Adrenal gland (tissue), 12 donors: ENCODE data around the gene GMPPA. TPM values are rescaled to one million over a fixed set of nuclear protein-coding genes. Genes with fewer than 3 reads are reported as not detected.
A peak's percentile ranks its signal among the peaks of the same experiment; 100 is the strongest.

Source experiments
- DNase-seq, 7 donors: peaks; one replicate each; pipeline ENCODE4 v3.0.0-alpha.2; 2019 to 2020
- H3K27ac ChIP-seq, 5 donors: fragments of 200-600 bp; sonication (generic) in 4 of 5; 1 replicate in 3 of 5; 2 replicates in 2 of 5; pipeline versions ENCODE4 v1.5.1 to v1.8.0; 2016 to 2020; ENCODE audit warnings: mild to moderate bottlenecking in 1 of 5
- H3K27me3 ChIP-seq: fragments of 200-600 bp; 2 replicates; pipeline ENCODE4 v1.8.0; 2021
- H3K36me3 ChIP-seq, 2 donors: fragments of 200-600 bp; replicated peaks in 1 of 2; 1 replicate in 1 of 2; 2 replicates in 1 of 2; pipeline versions ENCODE4 v1.5.1 to v1.8.0; 2018 to 2022
- H3K4me1 ChIP-seq, 2 donors: fragments of 200-600 bp; replicated peaks in 1 of 2; 1 replicate in 1 of 2; 2 replicates in 1 of 2; pipeline versions ENCODE4 v1.5.1 to v1.8.0; 2018 to 2021
- H3K4me3 ChIP-seq, 4 donors: fragments of 200-600 bp; sonication (generic) in 3 of 4; one replicate each; pipeline ENCODE4 v1.5.1; 2016 to 2018
- H3K9me3 ChIP-seq, 3 donors: fragments of 200-600 bp; sonication (generic) in 1 of 3; replicated peaks in 1 of 3; 1 replicate in 2 of 3; 2 replicates in 1 of 3; pipeline versions ENCODE4 v1.5.1 to v1.8.0; 2016 to 2021
- CTCF ChIP-seq, 6 experiments: fragments of 450-650 bp in 4 of 6; fragments of 200-600 bp in 2 of 6; sonication (generic) in 1 of 6; IDR thresholded peaks; 1 replicate in 5 of 6; 2 replicates in 1 of 6; pipeline versions ENCODE4 v1.5.1 to v1.8.0; 2016 to 2021; ENCODE audit warnings: antibody characterized with exemption in 6 of 6, mild to moderate bottlenecking in 2 of 6, moderate library complexity in 1 of 6
- POLR2A ChIP-seq, 2 donors: fragments of 450-650 bp; IDR thresholded peaks; one replicate each; pipeline ENCODE4 v1.6.1; 2017; ENCODE audit warnings: antibody characterized with exemption in 2 of 2, mild to moderate bottlenecking in 2 of 2, moderate library complexity in 1 of 2
- WGBS, 4 donors: extraction: QIAGEN DNeasy Blood & Tissue Kit in 2 of 4; methylation state at CpG; one replicate each; pipeline versions ENCODE4 v1.1.5 to v1.1.7; 2013 to 2017; 5-methylcytosine and 5-hydroxymethylcytosine counted together
- intact Hi-C, 2 donors: fragments of 100-400 bp; cut with DNase I; formaldehyde crosslinking; loops; one replicate each; pipeline versions ENCODE4 v1.14.1 to v1.15.0; 2022 to 2023
- polyA plus RNA-seq, 3 donors: library from polyadenylated mRNA; stranded (reverse); fragments of 200-250 nt in 2 of 3; fragments of 350-450 nt in 1 of 3; fragmentation: Illumina TruSeq in 1 of 3; extraction: RNeasy Lipid Tissue Mini Kit (QIAGEN cat#74804) in 1 of 3; gene quantifications; one replicate each; pipeline ENCODE4 v1.2.3, GENCODE V29; 2013 to 2014
- total RNA-seq, 9 donors: library from RNA; depleted of rRNA in 4 of 9; stranded (reverse); fragments of >200 nt in 4 of 9; fragments of 120-200 nt in 1 of 9; fragmentation: NEBNext Ultra II Directional in 1 of 9; extraction: Animal tissue kit (Norgen Biotek cat#: 25700) in 1 of 9; gene quantifications; one replicate each; pipeline versions ENCODE4 v1.1.0 to v1.2.4, GENCODE V29; 2013 to 2023
- donor health status: healthy with polysubstance abuse.
- donor health status: Bipolar disorder and iron deficiency.
- donor health status: DM: yes; HTN: yes; CAD: no.
- donor health status: DM: no; HTN: no; CAD: no.
- donor health status: DM: no; HTN: no; CAD: no.
- donor health status: DM: yes; HTN: yes; CAD: no.

GMPPA gene
- total and polyA plus RNA-seq, 12 donors = 23.0 to 72.2 (median 35.3) TPM

GRCh38 chr2:219512524-219513216 lies 14.0 kb downstream of the GMPPA start:
- Histone ChIP-seq H3K27ac (no peak overlapping the region), H3K4me1 (peaks cover 0 to 6% of the 10 kb centered on the region in 2 donors), H3K27me3 (peaks cover 31% of the 10 kb centered on the region), H3K4me3 (no peak overlapping the region), H3K36me3 (no peaks in the 10 kb centered on the region), H3K9me3 (no peaks in the 10 kb centered on the region)
- 15 to 33% (median 21%) methylated on average over 14 to 16 of the region's 16 CpGs for WGBS, 4 donors
- DNase-seq = no peak
- intact Hi-C loops = no loop called here
- TF ChIP-seq CTCF (IDR thresholded peaks at IDR 0.05) (no peak), POLR2A (IDR thresholded peaks at IDR 0.05) (no peak)

GRCh38 chr2:219513787-219514186 lies 15.1 kb downstream of the GMPPA start:
- Histone ChIP-seq H3K27ac (peak overlapping the region in 1 of 5 donors; percentile 52), H3K4me3 (no peak overlapping the region), H3K9me3 (no peaks in the 10 kb centered on the region), H3K36me3 (no peaks in the 10 kb centered on the region), H3K4me1 (peaks cover 0 to 6% of the 10 kb centered on the region in 2 donors), H3K27me3 (peaks cover 31% of the 10 kb centered on the region)
- no peak for DNase-seq
- TF ChIP-seq CTCF (IDR thresholded peaks at IDR 0.05) = no peak
- no peak for TF ChIP-seq POLR2A (IDR thresholded peaks at IDR 0.05)
- 7 to 25% (median 13%) methylated on average over 3 to 4 of the region's 4 CpGs for WGBS, 4 donors
- intact Hi-C loops = no loop called here

- intact Hi-C loops = no loop called here
- 1 to 14% (median 7%) methylated on average over 7 to 31 of the region's 31 CpGs for WGBS, 4 donors
- Histone ChIP-seq H3K9me3 (no peaks in the 10 kb centered on the region), H3K27ac (peak within 1 kb of the TSS in 1 of 5 donors; percentile 52), H3K4me1 (peaks cover 0 to 6% of the 10 kb centered on the region in 2 donors), H3K4me3 (no peak within 1 kb of the TSS), H3K36me3 (no peaks in the 10 kb centered on the region), H3K27me3 (peaks cover 31% of the 10 kb centered on the region)
- TF ChIP-seq CTCF (IDR thresholded peaks at IDR 0.05) = no peak
- no peak for TF ChIP-seq POLR2A (IDR thresholded peaks at IDR 0.05)
- DNase-seq = peak in 2 of 7 donors; percentile 18 to 76
Measured at GRCh38 chr2:219514196-219514761, 15.6 kb downstream of the GMPPA start, which contains the start of gene ASIC4. Gene ASIC4, plus strand, starts transcription at chr2:219514482. Its CDS starts 243 bp downstream, at chr2:219514725.

- Histone ChIP-seq H3K36me3 (no peaks in the 10 kb centered on the region), H3K4me3 (no peak overlapping the region), H3K27ac (peak overlapping the region in 1 of 5 donors; percentile 52), H3K9me3 (no peaks in the 10 kb centered on the region), H3K27me3 (peaks cover 37% of the 10 kb centered on the region), H3K4me1 (peaks cover 0 to 1% of the 10 kb centered on the region in 2 donors)
- 73 to 93% (median 87%) methylated on average over 5 to 21 of the region's 21 CpGs for WGBS, 4 donors
- intact Hi-C loops = no loop called here
- no peak for TF ChIP-seq CTCF (IDR thresholded peaks at IDR 0.05)
- no peak for TF ChIP-seq POLR2A (IDR thresholded peaks at IDR 0.05)
- no peak for DNase-seq
Measured at GRCh38 chr2:219514836-219515235, 16.1 kb downstream of the GMPPA start.
